Activated effector memory CD4-positive, alpha-beta T cell treated with anti-CD3 and anti-CD28 coated beads, Interleukin-2, amount 50 U/mL, for 16 hours (primary cell): ENCODE measurements around the gene HOXA4.

Source experiments
- DNase-seq: peaks from one replicate; pipeline ENCODE4 v3.0.0-alpha.2; 2020

The HOXA4 gene

DNA sequence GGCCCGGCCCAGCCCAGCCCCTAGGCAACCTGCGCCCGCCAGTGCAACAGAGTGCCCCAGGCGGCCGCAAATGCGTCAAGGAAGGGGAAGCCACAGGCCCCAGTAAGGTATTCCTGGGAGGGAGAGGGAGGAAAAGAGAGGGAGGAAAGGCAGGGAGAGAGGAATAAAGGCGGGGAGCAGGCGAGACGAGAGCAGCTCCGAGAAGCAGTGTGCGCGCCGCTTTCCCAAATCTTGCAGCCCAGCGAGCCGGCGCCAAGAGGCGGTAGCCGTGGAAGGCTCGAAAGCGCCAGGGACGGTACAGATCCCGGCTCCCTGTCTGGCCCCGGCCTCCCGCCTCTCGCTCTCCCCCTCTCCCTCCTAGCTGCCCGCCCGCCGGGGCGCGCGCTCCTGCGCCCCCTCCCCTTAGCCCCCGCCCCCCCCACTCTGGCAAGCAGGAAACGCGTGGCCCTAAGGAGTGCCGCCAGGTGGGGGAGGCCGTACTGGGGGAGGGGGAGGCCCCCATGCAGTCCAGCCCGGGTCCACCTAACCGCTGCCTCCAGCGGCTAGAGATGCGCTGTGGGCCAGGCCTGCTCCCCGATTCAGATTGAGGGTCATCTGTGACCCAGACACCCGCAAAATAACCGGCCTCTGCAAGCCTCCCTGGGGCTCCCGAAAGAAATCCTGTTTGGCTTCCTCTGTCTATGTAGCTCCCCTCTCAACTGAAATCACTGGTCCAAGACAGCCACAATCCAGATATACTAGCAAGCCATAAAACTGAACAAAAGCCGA, 39.3 kb upstream of the HOXA4 start:
- peak; percentile 57 for DNase-seq

DNA sequence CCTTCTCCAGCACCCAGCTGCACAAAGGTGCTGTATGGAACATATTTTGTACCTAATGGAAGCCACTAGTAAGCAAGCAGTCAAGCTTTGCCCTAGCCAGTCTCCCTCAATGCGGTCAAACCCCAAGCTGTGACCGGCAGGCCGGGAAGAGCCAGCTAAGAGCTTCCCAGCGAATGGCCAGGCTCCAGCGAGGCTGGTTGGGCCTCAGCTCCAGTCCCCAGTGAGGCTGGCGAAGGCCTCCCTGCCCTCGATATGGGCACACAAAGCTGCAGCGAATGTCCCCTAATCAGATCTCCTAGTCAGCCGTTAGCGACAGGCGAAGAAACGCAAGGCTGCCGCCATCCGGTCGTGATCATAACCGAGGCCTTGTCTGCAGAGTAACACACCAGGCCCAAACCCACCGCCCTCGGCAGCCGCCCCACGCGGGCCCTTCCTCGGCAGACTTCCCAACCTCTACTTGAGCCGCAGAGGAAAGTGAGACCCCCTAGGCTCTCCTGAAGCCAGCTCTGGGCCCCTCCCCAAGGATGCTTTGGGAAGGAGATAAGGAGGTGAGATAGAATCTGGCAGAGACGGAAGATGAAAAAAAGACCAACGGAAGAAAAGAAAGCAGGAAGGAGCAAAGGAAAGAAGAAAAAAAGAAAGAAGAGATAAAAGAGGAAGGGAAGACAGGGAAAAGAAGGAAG, 37.8 kb upstream of the HOXA4 start:
- no peak for DNase-seq

DNA sequence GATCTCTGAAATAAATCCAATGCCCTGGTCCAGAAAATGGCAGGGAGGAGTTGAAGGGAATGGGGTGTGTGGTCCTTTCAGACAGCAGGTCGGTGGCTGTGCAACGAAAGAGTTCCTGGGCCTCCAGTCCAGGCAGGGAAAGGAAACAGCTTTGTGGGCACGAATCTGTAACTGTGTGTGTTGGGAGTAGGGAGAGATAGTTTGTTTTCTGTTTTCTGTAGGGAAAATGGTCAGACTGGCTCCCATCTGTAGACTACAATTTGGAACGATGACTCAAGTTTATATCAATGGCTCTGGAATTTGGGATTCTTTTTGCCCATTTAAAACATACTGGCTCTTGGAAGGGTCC, 37.3 kb upstream of the HOXA4 start:
- no peak for DNase-seq

DNA sequence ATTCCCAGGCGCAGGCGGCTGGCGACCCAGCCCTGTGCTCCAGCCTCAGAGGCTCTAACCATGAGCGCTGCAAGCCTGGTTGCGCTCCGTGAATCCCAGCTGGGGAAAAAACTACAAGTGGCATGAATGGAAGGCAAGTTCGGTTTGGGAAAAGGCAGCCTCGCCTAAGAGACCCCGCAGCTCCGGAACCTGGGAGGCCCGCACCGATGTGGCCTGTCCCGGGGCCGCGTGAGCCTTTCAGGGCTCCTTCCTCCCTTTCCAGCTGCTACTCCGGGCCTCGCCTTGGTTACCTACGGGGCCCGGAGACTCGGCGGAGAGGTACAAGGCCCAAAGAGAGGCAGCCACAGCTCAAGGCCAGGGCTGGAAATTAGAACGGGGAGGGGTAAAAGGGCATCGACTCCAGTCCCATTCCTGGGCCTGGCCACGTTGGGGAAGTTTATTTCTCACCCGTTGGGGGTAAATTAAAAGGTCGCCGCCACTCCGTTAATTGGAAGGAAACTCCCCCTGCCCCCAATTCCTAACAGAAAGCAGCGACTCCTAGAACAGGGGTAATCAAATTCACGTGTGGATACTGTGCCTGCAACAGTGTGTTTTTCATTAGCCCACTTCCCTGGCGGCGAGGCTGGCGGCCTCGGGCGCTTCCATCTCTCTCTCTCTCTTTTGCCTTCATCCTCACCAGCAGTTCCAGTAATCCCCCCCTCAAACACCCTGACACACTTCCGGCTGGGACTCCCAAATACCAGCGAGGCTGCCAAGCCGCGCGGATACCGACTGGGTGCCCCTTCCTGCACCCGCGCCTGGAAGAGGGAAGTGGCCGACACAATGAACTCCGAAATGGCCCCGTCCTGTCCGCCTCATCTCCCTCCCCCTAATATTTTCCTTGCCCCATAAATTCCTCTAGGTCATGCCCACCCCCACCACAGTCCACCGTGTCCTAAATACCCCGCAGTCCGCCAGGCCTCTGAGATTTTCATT, 36.3 kb upstream of the HOXA4 start:
- DNase-seq: no peak

DNA sequence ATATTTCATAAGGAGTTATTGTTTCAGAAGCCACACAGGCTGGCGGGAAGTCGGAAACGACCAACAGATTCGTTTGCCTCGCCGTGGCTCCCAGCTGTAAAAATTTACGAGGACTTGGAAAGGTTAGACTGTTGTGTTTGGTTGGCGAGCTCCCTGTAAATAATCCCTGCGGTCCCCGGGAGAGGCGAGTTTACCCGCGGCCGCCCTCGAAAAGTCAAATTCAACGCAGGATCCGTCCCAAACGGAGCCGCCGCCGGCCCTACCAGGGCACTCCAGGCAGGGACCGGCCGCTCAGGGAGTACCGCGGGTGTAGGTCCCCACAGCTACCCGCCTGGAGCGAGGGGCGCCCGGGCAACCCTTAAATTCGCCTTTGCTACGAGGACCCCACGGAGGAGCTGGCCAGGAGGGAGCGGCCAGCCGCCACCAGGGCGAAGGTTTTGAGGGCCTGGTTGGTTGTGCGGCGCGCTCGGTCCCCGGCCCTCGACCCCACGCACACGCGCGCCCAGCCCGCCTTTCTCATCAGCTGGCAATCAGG, 35.5 kb upstream of the HOXA4 start:
- no peak for DNase-seq

DNA sequence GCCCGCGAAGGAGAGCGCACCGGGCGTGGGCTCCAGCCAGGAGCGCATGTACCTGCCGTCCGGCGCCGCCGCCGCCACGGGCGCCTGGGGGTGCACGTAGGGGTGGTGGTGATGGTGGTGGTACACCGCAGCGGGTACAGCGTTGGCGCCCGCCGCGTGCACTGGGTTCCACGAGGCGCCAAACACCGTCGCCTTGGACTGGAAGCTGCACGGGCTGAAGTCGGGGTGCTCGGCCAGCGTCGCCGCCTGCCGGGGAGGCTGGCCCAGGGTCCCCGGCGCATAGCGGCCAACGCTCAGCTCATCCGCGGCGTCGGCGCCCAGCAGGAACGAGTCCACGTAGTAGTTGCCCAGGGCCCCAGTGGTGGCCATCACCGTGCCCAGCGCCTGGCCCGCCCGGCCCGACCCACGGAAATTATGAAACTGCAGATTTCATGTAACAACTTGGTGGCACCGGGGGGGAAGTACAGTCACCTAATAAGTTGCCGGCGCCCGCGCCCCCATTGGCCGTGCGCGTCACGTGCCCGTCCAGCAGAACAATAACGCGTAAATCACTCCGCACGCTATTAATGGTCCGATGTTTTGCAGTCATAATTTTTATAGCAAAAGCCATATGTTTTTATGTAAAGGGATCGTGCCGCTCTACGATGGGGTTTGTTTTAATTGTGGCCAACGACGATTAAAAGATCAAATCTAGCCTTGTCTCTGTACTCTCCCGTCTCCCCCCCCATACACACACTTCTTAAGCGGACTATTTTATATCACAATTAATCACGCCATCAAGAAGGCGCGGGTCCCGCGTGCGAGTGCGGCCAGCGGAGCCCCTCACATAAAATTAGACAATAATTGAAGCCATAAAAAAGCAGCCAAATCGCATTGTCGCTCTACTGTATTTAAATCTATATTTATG, 34.8 kb upstream of the HOXA4 start, which contains the start of gene HOXA9:
Gene HOXA9, minus strand, starts transcription at position 449 of the 907 bp plus-strand sequence. Its CDS starts 80 bp downstream, at position 369.
- DNase-seq: peak; percentile 69

DNA sequence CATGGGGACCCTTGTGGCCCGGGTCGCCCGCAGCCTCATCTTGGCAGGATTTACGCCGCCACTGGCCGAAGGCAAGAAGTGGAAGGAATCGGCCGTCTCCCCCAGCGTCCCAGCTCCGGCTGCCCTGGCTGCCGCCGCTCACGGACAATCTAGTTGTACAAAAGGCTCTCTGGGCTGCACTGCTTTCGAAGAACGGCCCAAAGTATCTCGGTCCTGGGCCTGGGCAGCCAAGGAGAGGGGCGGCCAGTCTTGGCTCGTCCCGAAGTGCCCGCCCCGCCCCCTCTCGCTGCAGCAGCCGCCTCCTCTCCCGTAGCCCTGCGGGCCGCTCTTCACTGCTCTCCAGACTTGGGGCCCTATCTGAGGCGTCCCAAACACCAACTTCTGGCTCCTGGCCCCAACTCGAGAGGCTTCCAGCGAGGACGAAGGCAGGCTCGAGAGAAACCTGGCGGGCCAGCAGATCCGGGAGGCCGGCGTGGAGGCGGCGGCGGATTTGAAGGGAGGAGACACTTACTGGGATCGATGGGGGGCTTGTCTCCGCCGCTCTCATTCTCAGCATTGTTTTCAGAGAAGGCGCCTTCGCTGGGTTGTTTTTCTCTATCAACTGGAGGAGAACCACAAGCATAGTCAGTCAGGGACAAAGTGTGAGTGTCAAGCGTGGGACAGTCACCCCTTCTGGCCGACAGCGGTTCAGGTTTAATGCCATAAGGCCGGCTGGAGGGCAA, 34.0 kb upstream of the HOXA4 start:
- DNase-seq: no peak

DNA sequence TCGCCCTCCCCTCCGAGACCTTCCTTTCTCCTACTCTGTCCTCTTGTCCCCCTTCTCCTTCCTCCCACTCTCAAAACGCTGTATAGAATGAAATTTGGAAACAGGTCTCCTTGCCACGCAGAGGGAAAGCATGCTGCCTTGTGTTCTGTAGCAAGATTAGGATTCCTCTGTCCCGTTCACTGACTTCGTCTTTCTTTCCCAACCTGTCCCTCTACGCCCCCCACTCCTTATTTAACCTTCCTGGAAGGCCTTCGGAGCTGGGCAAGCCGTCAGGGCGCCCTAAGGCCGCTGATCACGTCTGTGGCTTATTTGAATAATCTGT, 33.4 kb upstream of the HOXA4 start:
- no peak for DNase-seq

DNA sequence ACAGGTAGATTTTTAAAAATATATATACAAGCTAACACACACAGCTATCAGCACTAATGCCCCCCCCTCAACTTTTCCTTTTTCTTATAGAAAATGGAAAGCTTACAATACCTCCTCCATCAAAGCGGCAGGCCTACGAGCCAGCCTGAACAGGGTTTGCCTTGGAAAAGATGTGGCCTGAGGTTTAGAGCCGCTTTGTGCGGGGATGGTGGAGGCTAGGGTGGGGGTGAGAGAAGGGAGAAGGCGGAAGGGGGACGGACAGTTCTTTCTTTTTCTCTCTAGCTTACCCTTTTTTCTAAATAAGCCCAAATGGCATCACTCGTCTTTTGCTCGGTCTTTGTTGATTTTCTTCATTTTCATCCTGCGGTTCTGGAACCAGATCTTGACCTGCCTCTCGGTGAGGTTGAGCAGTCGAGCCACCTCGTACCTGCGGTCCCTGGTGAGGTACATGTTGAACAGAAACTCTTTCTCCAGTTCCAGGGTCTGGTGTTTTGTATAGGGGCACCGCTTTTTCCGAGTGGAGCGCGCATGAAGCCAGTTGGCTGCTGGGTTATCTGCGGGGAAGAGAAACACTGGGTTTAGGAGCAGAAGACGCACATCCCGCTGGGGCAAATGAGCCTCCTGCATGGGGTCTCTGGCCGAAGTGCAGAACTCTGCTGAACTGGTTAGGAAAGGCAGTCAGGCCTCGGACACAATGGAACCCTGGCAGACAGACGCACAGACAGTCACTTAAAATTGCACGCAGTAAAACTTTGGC, 32.9 kb upstream of the HOXA4 start:
- DNase-seq: peak; percentile 36

DNA sequence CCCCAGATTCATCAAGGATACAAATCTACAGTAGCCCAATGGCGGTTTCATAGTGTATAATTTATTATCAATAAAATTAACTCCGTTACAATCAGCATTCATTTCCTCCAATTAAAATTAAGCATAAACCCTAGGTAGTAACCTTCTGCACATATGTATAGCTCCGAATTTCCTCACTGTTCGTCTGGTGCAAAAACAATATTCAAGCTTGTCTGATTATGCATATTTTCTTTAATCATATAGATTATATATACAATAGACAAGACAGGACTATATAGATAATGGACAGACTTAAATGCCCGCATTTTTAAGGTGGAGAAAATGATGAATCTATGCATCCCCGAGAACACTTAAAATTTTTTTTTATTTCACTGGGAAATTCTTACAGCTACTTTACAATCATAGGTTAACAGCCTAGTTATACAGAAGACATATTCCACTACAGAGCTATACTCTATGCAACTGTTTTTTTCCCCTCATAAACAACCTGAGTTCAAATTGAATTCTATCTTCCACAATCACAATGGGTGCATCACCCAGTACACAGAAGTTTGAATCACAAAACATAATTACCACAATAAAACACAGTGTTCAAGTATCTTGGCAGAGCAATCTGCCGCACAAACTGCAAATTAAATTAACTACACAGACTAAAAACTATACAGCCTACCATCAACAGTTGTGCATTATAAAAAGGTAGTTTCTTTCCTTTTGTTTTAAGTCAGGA, 32.2 kb upstream of the HOXA4 start:
- DNase-seq: no peak

DNA sequence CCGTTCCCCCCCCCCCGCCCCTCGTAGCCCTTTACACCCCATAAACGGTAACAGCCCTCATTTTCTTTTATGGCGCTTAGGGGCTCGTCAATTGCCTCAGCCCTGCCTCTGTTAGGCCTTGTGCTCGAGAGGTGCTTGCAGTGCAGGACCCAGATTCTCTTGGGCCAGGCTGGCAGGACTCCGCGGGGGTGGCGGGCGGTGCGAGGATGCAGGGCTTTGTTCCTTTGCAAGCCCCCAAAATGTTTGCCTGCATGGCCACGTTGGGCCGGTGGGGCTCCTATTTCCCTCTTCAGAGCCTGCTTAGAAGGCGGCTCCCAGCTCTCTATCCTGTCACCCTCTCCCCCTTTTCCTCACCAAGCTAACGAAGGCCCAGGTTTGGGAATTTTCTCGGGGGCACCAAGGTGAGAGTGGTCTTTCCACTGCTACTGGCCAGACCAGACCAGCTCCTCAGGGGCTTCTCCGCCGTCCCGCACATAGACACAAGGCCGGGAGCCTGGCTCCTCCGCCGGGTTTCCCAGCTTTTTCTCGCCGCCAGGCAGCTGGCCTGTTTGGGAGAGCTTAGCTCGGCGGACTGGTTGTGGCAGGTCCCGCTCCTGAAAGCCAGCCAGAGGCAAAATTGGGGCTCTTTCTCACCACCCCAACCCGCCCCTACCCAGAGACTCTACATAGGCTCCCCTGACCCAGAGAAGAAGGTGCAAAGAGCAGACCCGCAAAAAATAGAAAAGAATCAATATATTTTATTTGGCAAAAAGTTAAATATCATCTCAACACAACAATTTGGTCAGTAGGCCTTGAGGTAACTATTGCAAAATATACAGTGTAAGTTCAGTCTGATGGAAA, 31.4 kb upstream of the HOXA4 start:
- DNase-seq: peak; percentile 50

DNA sequence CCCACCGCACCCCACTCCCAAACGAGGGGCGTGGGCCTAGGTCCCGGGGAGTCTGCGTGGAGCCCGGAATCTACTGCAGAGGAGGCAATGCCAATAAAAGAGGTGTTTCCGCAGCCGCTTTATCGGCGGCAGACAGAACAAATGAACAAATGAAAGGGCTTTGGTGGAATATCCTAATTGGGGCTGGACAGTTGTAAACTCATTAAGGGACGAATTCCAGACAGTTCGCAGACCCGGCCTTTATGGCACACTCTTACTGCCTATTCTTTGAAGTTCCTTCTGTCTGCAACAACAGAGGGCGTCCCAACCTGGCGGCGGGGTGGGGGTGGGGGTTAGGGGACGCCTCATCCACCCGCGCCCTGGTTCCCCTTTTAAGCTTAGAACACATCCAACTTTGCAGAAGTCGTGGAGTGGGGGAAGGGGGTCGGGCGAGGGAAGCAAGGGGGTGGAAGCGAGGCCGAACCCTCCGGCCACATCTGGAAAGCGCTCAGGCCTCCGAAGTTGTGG, 30.7 kb upstream of the HOXA4 start:
- no peak for DNase-seq

DNA sequence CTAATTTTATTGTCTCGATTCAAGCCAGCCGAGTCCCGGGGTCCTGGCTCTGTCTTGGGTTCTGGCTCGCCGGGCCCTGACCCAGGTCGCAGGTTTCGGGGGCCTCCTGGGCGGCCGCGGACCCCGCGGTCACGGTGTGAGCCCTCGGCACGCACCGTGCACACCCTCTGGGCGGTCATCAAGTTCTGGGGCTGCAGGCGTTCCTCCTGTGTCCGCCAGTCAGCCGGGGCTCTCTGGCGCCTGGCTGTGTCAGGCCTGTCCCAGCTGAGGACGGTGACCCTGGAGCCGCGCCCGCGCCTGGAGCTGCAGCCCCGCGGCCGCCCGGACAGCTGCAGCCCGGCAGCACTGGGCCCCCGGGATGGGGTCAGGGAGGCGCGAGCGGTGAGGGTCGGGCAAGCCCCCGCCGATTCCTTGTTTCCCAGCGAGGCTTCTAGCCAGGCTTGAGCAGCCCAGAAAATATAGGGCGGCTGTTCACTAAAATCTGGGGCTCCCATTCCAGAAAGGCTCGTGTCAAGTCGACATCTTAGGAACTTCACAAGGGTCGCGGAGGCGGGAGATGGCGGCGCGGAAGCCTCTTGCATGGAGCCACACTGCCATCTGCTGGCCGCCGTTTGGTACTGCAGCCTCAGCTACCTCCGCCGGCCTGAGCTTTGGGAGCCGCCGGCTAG, 30.1 kb upstream of the HOXA4 start:
- peak; percentile 94 for DNase-seq

DNA sequence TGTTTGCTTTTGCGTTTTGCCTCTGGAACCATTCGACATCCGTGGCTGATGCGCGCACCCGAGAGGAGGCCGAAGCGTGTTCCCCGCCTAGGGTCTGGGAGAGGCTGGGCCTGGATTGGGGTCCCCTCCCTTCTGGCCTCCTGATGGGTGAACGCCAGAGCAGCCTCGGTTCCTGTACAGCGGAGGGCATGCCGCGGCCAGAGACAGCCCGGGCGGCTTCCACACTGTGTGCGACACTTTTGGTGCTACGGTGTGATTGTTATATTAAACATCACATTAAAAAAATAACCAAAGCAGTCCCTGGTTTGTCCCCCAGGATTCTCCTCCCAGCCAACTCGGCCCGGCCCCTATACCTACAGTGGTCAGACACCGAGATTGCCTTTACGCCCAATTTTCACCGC, 29.6 kb upstream of the HOXA4 start:
- DNase-seq: peak; percentile 67

DNA sequence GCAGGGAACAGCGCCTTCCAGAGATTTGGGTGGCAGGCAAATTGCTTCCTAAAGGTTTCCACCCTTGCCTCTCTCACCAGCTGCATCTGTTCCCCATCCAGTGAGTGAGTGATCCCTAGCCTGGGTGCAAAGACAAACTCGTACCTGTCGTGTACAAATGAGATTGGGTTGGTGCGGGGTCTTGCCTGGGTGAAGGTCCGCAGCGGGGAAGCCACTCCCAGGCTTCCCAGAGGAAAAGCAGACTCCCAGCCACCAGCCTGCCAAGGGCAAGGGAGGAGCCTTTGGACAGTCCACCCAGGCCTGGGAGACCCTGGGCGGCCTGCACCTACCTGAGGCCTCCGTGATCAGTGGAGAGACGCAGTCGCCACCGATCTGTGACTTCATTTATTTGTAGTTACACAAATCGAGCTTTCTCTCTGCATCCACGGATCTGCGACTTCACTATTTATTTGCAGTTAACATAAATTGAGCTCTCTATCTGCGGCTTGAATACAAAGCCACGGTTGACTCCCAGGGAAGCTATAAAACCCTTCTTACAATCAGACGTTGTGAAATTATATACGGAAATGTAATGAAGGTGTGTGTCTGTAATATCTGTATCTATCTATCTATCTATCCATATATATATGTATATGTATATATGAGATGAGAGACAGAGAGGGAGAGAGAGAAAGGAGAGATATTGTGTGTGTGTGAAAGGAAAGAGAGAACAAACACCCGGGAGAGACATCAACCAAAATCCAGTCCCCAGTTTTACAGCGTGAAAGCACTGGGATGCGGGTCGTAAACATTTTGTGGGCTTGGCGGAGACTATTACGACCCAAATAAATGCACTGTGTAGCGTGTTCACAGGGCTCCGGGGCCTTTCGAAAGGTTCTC, 28.9 kb upstream of the HOXA4 start:
- DNase-seq: peak; percentile 34

DNA sequence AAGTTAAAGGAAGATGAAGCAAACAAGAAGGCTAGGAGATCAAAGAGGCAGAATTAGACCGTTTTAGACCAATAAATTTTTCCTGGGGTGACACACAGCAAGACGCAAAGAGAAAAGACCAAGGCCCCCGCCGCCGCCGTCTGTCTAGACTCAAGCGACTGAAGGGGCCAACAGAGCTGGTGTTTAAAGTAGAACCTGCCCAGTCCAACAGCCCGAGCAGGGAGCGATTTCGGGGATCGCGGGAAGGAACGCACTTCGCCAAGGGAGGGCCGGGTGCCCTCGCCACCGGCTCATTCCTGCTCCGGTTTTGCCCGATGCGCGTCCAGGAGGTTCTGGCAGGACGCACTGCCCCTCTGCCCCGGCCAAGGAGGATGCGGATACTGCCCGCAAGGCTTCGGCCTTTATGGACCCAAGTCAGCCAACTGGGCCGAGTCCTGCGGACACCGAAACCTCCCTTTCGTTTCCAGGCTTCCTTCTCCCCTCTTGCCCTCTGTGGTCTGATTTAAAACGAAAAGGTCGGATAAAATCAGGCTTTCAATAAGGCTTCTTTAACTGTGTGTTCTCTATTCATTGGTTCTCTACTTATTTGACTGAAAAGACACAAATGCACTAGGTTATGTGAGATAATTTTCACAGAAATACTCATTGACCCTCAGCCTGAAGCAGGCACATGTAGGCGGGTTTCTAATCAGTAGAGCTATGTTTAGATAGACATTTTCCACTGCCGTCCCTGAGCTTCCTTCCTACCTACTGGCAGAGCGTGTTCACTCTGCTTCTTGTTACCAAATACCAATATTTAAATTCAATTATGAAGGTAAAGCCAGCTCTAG, 28.1 kb upstream of the HOXA4 start:
- DNase-seq: peak; percentile 61
